Retinal pigment epithelial cell (primary cell): ENCODE measurements around the gene RIMBP2.

Source experiments
- DNase-seq: peaks from one replicate; pipeline ENCODE4 v3.0.0-alpha.2; 2010; ENCODE audit warnings: low read depth
- H3K4me3 ChIP-seq: 2 replicates; pipeline ENCODE4 v1.5.1; 2011; ENCODE audit warnings: mild to moderate bottlenecking, low read length, control low read depth, moderate library complexity
- TF ChIP-seq, protein P1 (sequence below): conservative IDR thresholded peaks from 2 replicates; pipeline ENCODE4 v1.5.1; 2011; ENCODE audit warnings: low read depth, low read length, control low read depth, inconsistent platforms

The RIMBP2 gene

DNA sequence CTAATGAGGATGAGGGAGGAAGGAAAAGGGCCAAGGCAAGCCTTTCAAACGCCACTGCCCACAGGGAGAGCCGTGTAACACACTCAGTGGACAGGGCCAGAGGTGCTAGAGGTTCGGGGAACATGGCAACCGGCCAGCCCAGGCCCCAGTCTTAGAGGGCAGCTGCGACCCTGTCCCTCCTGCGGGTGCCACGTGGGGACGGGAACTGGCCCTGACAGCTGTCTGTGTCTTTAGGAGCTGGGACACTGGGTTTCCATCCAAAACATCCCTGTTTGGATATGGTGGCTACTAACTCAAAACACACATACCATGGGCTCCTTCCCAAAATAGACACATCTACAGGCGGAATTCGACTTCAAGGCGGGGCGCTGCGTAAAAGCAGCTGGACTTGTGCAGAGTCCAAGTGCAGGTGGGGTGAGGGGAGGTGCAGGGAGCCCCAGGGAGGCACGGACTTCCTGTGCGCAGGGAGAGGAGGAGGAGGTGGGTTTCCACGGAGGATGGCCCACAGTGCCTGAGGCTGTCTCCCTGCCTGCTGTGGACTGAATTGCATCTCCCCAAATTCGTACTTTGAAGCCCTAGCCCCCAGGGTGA is 193.8 kb downstream of the RIMBP2 start:
- no peak overlapping the region for H3K4me3 ChIP-seq
- TF ChIP-seq, protein P1, sequence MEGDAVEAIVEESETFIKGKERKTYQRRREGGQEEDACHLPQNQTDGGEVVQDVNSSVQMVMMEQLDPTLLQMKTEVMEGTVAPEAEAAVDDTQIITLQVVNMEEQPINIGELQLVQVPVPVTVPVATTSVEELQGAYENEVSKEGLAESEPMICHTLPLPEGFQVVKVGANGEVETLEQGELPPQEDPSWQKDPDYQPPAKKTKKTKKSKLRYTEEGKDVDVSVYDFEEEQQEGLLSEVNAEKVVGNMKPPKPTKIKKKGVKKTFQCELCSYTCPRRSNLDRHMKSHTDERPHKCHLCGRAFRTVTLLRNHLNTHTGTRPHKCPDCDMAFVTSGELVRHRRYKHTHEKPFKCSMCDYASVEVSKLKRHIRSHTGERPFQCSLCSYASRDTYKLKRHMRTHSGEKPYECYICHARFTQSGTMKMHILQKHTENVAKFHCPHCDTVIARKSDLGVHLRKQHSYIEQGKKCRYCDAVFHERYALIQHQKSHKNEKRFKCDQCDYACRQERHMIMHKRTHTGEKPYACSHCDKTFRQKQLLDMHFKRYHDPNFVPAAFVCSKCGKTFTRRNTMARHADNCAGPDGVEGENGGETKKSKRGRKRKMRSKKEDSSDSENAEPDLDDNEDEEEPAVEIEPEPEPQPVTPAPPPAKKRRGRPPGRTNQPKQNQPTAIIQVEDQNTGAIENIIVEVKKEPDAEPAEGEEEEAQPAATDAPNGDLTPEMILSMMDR: no peak
- DNase-seq: no peak

DNA sequence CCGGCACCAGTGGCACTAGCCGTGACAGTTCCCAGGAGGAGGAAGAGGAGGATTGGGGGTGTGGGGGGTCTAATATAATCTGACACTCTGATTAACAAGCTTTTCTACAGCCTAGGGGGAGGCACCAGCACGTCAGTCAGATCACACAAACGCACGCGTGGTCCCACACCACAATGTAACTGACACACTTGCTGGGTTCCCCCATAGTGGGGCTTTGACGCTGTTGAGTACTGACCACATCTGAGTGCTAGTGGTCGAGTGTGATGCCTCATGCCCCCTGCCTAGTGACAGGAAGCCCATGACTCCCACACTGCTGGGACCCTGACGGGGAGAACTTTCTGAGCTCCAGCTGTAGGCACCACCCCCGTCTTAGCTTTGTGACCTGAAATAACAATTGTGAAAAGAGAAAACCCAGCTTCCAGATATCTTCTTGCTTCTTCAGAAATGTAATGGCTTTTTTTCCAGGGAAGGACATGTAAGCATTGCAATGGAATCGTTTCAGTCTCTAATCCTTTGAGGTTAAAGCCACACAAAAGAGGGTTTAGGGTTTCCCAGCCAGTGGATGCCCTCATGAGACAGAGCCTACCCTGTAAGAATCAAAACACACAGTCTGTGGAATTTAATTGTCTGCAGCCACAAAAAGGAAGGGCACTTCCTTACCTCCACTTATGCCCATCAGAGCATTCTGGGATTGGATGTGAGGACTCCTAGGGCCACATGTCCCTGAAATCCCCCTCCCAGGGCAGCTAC is 194.5 kb downstream of the RIMBP2 start:
- TF ChIP-seq, protein P1: no peak
- no peak overlapping the region for H3K4me3 ChIP-seq
- DNase-seq: no peak

DNA sequence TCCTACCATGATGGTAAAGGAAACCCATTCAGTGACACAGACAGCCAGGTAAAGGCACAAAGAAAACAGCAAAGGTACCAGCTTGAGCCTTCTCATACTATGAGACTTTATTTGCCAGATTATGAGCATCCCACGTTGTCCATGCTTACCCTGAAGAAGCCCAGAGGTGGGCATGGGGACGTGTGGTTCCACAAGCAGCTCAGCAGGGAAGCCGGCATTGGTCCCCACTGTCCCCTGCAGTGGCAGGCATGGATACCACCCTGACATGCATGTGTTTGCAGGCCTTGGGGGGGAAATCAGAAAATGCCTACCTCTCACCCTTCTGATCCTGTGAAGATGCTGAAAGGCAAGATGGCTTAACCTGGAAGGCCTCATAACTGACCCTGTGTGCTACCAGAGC is 195.3 kb downstream of the RIMBP2 start:
- TF ChIP-seq, protein P1: no peak
- no peak overlapping the region for H3K4me3 ChIP-seq
- DNase-seq: no peak

DNA sequence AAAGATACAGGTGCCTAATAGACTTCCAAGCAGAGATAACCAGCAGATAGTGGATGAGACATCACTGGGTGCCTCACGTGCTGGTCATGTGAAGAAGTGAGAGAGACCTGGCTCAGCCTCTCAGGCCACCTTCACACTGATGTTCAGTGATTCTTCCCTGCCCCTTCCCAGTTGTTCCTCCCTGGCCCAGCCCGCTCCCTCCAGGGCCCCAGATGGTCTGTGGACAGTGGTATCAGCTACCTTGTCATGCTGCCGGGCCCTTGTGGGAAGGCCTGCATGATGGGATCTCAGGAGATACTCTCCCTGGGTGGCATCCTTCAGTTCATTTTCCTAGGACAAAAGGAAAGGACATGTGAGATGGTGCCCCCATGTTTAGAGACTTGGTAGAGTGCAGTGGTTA is 198.5 kb downstream of the RIMBP2 start:
- TF ChIP-seq, protein P1: no peak
- H3K4me3 ChIP-seq: no peak overlapping the region
- DNase-seq: no peak

DNA sequence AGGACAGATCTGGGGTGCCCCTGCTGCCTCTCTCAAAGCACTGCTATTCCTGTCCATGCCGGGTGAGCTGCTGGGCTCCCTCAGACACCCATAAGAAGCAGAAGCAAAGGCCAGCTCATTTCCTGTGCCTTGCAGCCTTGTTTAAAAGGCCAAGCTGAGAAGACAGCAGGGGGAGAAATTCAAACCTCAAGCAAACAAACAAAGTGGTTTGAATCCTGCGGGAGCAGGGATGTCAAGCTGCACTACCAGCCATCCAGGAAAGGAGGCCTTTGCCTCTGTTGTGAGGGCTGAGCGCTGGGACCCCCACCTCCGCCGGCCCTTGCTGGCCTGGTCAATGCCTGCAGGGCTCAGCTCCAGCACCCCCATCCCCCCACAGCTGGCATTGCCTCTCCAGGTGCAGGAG is 201.9 kb downstream of the RIMBP2 start:
- no peak for DNase-seq
- H3K4me3 ChIP-seq: no peak overlapping the region
- TF ChIP-seq, protein P1: no peak

DNA sequence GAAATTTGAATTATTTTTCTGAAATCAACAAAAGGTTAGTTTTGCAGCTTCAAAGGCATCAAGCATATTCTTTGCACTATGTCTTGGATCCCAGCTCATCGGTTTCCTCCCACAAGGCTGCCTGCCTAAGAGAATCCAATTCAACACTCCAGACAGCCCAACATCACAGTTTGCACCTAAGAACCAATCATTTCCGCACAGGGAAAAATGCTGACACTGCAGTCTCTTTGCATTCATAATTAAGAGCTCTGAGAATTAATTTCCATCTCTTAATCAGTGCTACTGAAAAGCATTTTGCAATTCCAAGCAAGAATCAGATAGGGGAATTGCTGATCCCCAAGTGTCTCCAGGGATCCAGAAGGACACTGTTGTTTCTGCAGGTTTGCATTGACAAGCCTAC is 202.5 kb downstream of the RIMBP2 start:
- DNase-seq: no peak
- no peak overlapping the region for H3K4me3 ChIP-seq
- TF ChIP-seq, protein P1: no peak

DNA sequence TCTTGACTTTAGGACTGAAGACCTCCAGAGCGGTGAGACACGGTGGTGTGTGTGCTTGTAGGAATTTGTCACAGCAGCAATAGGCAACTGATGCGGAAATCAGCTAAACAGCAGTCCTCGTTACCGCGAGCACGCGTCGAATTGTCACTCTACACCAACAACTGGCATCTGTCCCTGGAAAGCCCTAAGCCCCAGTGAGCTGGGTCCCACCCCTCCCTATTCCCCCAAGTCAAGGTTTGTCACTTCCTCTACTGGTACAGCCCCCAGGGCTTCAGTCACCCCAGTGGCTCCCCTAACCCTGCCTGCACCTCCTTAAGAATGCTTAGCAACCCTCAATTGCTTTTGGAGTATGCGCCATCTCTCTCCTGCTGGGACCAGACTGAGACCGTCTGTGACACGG is 204.8 kb downstream of the RIMBP2 start:
- DNase-seq: no peak
- TF ChIP-seq, protein P1: no peak
- H3K4me3 ChIP-seq: no peak overlapping the region
